HG03039 (cell line): ENCODE results near the gene DRC1.
"Not testable (repeated sequence)": the region's sequence is repeated elsewhere in the genome, so short reads cannot be mapped to it uniquely, and the experiment has no call there.

ENCODE experiments used
- ATAC-seq: cut with Tn5 transposase; IDR thresholded peaks from one replicate; pipeline ENCODE4 v1.9.1; 2021; ENCODE audit warnings: mild to moderate bottlenecking, moderate library complexity; ENCODE audit not compliant: unreplicated experiment

DRC1 gene

GRCh38 chr2:26401739-26402541 is at the start of gene DRC1:
TSS of gene DRC1 (plus strand) at chr2:26401920. CDS start at chr2:26401990, 70 bp downstream.
- ATAC-seq = no peak

DNA sequence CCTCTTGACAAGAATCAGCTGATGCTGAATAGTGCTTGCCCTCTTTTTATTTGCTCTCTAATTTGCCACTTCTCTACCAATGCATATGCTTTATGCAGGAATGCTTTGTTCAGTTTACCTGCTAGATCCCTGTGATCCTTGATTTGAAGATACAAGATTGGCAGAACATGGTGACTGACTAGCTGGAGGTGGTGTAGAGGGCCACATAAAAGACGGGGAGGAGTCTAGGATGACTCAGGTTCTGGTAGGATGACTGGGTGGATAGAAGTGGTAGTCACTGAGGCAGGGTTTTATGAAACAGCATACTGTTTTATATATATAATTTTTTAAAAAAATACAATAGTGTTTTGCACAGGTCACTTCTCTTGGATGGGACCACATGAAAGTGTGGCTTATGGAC is 48.8 kb upstream of the DRC1 start:
- ATAC-seq = no peak

- ATAC-seq = not testable (repeated sequence)
These were observed 47.3 kb upstream of the DRC1 start for GRCh38 chr2:26354469-26354868.

DNA sequence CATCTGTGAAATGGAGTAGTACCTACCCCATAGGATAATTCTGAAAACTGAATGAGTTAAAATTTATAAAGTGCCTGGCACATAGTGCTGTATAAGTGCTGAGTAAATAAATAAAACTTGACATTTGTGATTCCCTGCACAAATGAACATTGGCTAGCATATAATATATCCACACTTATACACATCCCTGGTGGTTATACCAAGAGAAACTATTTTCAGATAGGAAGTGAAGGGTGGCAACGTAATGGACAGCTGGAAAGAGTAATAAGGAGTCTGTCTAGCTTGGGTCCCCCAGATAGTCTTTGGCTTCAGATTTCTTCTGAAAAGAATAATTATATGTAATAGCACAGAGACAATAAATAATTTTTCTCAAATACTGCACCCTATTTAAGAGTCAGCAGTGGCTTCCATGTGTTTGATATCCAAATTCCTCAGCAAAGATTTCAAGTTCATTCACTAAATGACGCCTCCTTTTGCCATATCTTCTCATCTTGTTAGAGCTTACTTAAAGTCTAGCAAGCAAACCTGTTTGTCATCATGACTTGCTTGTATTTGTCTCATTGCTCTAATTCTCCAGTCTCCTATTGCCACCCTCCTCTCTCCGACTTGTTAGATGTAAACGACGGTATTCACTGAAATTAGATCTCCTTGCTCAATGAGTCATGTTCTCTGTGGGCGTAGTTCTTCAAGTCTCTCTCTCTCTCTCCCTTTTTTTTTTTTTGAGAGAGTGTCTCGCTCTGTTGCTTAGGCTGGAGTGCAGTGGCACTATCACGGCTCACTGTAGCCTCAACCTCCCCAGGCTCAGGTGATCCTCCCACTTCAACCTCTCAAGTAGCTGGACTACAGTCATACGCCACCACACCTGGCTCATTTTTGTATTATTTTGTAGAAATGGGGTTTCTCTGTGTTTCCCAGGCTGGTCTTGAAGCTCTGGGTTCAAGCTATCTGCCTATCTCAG is 46.4 kb upstream of the DRC1 start:
- ATAC-seq = no peak

DNA sequence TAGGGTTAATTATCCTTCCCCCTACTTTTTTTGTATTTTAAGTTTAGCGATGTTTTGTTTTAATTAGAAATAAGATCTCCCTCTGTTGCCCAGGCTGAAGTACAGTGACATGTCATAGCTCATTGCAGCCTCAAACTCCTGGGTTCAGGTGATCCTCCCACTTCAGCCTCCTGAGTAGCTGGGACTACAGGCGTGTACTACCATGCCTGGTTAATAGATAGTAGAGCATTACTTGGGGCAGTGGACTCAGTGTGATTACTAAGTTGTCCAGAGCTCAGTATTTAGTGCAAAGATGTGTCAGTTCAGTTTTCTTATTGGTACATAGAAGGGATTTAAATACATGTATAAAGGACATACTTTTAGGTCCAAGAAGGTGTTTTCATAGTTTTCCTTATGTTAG is 45.6 kb upstream of the DRC1 start:
- no peak for ATAC-seq

DNA sequence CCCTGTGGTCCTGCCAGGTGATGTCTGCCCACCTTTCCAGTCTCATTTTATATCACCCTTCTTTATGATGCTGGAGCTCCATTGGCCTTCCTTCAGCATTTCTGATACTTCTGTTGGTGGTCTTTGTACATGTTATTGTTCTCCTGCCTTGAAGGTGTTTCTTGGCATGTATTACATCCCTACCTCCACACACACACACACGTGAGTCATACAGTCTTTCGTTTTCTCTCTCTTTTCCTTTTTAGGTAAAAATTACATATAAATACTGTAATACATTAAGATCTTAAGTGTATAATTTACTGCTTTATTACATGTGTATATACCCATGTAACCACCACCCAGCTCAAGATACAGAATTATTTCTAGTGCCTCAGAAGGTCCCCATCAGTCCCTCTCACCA is 44.9 kb upstream of the DRC1 start:
- no peak for ATAC-seq

DNA sequence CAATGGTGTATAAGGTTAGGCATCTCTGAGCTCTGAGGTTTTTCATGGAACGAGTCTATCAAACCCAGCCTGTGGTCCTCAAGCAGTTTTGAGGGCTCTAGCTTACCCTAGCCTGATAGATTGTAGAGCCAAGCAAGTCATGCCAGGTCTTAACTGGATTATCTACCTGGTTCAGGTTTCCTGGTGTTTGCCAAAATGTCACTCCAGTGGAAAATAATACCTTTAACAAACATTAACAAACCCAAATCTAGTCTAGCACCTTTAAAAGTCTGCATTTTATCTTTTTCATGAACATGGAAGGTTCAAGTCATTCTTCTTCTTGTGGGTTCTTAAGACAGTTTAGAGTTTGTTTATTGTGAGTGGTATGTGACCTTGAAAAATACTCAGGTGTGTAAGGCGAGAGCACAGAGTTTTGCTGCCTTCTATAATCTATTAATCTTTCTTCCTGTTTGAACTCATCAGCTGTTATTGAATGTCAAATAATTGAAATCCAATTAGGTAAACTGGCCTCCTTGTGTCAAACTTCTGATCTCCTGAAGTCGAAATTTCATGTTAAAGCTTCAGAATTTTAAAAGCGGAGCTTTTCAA is 41.7 kb upstream of the DRC1 start:
- no peak for ATAC-seq

DNA sequence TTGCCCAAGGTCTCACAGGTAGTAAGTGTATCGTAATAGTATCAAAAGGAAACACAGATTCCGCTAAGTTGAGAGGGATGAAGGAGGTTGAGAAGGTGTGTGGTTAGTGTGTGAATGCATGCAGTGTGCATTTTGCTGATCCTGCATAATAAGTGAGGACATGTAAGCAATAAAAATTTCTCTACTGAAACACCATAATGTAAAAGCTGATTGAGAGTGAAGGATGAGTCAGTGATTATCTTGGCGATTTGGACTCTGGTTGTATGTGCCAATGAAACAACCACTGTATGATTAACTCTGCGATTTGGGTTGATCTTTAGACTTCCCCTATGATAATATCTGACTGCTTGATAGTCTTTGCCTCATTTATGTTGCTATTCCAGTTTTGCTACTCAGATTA is 38.4 kb upstream of the DRC1 start:
- no peak for ATAC-seq

GRCh38 chr2:26363958-26364357 is 37.8 kb upstream of the DRC1 start:
- ATAC-seq = no peak

GRCh38 chr2:26364669-26365068 is 37.1 kb upstream of the DRC1 start:
- no peak for ATAC-seq

GRCh38 chr2:26366957-26367356 is 34.8 kb upstream of the DRC1 start:
- no peak for ATAC-seq

- ATAC-seq = not testable (repeated sequence)
These were observed 32.1 kb upstream of the DRC1 start for GRCh38 chr2:26369664-26370063.

GRCh38 chr2:26370909-26371308 is 30.8 kb upstream of the DRC1 start:
- not testable (repeated sequence) for ATAC-seq

GRCh38 chr2:26376799-26377198 is 24.9 kb upstream of the DRC1 start:
- ATAC-seq = no peak

- no peak for ATAC-seq
These were observed 21.4 kb upstream of the DRC1 start for GRCh38 chr2:26380281-26380680.

GRCh38 chr2:26382564-26382963 is 19.2 kb upstream of the DRC1 start:
- ATAC-seq = no peak

DNA sequence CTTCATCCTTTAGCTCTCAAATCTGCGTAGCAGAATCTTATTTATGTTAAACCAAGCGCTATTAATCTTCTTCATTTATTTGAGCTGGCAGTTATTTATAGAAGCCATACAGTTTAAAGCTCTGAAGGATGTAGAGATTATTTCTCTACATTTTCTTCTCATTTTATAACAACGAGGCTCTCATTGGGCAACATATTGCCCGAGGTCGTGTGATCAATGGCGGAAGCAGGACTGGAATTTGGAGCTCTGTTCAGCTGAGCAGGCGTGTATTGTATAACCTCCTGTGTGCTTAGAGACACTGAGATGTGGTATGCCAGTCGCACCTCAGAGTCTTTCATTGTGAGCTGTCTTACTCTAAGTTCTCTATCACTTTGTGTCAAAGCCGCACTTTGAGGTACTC is 17.5 kb upstream of the DRC1 start:
- no peak for ATAC-seq

GRCh38 chr2:26384597-26384996 is 17.1 kb upstream of the DRC1 start:
- no peak for ATAC-seq

DNA sequence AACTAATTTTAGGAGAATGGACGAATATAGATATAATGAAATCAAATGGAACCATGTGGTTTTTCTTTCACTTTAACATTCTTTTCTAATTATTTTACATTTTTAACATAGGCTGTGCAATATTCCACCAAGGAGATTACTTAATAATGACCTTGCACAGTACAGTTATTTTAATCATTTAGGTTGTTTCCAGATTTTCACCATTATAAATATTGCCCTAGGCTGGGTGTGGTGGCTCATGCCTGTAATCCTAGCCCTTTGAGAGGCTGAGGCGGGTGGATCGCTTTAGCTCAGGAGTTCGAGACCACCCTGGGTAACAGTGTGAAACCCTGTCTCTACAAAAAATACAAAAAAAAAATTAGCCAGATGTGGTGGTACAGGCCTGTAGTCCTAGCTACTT is 14.5 kb upstream of the DRC1 start:
- no peak for ATAC-seq

DNA sequence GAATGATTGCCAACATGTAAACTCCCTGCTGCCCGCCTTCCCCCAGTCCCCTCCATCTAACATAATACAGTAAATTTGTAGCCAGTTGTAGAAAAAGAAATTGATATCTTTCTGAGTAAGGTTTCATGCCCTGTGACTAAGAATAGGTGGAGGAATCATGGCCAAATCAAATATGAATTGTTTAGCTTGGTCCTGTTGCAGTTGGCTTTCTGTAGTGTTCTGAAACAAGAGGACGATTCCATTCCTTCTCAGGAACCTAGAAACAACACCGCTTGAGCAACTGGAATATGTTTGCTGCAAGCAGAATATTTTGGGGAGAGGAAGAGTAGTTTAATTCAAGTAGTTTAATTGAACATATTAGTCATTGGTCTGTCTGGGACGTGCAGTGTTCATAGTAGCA is 7.0 kb upstream of the DRC1 start:
- ATAC-seq = no peak

DNA sequence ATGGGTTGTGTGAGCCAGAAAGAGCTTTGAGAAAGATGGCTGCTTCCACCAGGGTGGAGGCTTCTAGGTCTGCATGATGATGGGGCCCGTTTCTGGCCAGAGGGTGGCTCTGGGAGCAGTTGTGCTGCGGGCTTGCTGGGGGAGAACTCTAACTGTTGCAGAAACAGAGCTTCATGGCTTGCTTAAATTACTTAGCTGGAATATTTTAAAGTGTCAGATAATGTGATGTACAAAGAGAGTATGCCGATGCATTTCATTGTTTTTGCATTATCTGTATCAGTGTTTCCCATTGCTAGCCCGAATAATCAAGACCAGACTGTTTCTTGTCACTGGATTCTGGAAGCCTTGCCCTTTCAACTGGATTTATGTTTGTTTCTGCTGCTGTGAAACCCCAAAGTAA is 6.3 kb upstream of the DRC1 start:
- no peak for ATAC-seq
